Type B pancreatic cell (in vitro differentiated cells): ENCODE data around the gene PPM1A. TPM values are rescaled to one million over a fixed set of nuclear protein-coding genes. Genes with fewer than 3 reads are reported as not detected.

ENCODE experiments used
- DNase-seq: peaks from one replicate; pipeline ENCODE4 v3.0.0; 2021; ENCODE audit warnings: mixed read lengths; ENCODE audit not compliant: unreplicated experiment; ENCODE audit errors: extremely low spot score
- H3K27ac Mint-ChIP-seq: 2 replicates; pipeline ENCODE4 v1.8.0; 2021; ENCODE audit warnings: mild to moderate bottlenecking, mixed read lengths
- H3K27me3 Mint-ChIP-seq: 2 replicates; pipeline ENCODE4 v1.8.0; 2021; ENCODE audit warnings: mixed read lengths
- H3K36me3 Mint-ChIP-seq: 2 replicates; pipeline ENCODE4 v1.8.0; 2021; ENCODE audit warnings: mixed read lengths
- H3K4me1 Mint-ChIP-seq: one replicate; pipeline ENCODE4 v1.8.0; 2021; ENCODE audit warnings: mixed read lengths; ENCODE audit not compliant: unreplicated experiment
- H3K4me3 Mint-ChIP-seq: 2 replicates; pipeline ENCODE4 v1.8.0; 2021; ENCODE audit warnings: mild to moderate bottlenecking, mixed read lengths
- H3K9me3 Mint-ChIP-seq: 2 replicates; pipeline ENCODE4 v1.8.0; 2021; ENCODE audit warnings: mixed read lengths
- CTCF ChIP-seq: fragments of 200-600 bp; sonication (generic); conservative IDR thresholded peaks from 2 replicates; pipeline ENCODE4 v1.5.0; 2021; ENCODE audit warnings: antibody characterized with exemption, mild to moderate bottlenecking
- long read RNA-seq: library from polyadenylated mRNA; unstranded; transcript quantifications from one replicate; pipeline ENCODE4 v2.0.0, GENCODE V29; 2020
- total RNA-seq: library from RNA; stranded (reverse); gene quantifications from 2 replicates; pipeline ENCODE4 v1.2.1, GENCODE V29; 2021; ENCODE audit warnings: low replicate concordance

The PPM1A gene
- total RNA-seq: 34.5 and 45.0 TPM in 2 replicates
- long read RNA-seq, full-length matches to known transcripts: 5 of 20 reads
- long read RNA-seq, partial matches to known transcripts: 9 of 20 reads
- long read RNA-seq, other reads (novel, unspliced or antisense): 6 of 20 reads

- no peak for TF ChIP-seq CTCF
- Mint-ChIP-seq H3K4me1 (peaks cover 31% of the 10 kb centered on the region), H3K27ac (peak within 1 kb of the TSS; percentile 99), H3K9me3 (peaks cover 4% of the 10 kb centered on the region), H3K36me3 (no peaks in the 10 kb centered on the region), H3K27me3 (no peaks in the 10 kb centered on the region), H3K4me3 (peak within 1 kb of the TSS; percentile 98)
- peak; percentile 96 for DNase-seq
Observed at GRCh38 chr14:60248697-60249318, at the start of gene PPM1A. Gene PPM1A (plus strand): TSS chr14:60249221. CDS start chr14:60282704, 33,483 bp downstream.

GRCh38 chr14:60199321-60199720 lies 49.7 kb upstream of the PPM1A start:
- Mint-ChIP-seq H3K27me3 (no peaks in the 10 kb centered on the region), H3K9me3 (peaks cover 5% of the 10 kb centered on the region), H3K4me1 (no peaks in the 10 kb centered on the region), H3K4me3 (no peak overlapping the region), H3K27ac (no peak overlapping the region), H3K36me3 (no peaks in the 10 kb centered on the region)
- no peak for TF ChIP-seq CTCF
- no peak for DNase-seq

GRCh38 chr14:60204104-60204842 lies 44.7 kb upstream of the PPM1A start:
- TF ChIP-seq CTCF: no peak
- no peak overlapping the region for H3K4me3 Mint-ChIP-seq
- H3K27me3 Mint-ChIP-seq: peaks cover 13% of the 10 kb centered on the region
- H3K27ac Mint-ChIP-seq: no peak overlapping the region
- no peaks in the 10 kb centered on the region for H3K4me1 Mint-ChIP-seq
- H3K9me3 Mint-ChIP-seq: no peaks in the 10 kb centered on the region
- no peaks in the 10 kb centered on the region for H3K36me3 Mint-ChIP-seq
- no peak for DNase-seq

DNA sequence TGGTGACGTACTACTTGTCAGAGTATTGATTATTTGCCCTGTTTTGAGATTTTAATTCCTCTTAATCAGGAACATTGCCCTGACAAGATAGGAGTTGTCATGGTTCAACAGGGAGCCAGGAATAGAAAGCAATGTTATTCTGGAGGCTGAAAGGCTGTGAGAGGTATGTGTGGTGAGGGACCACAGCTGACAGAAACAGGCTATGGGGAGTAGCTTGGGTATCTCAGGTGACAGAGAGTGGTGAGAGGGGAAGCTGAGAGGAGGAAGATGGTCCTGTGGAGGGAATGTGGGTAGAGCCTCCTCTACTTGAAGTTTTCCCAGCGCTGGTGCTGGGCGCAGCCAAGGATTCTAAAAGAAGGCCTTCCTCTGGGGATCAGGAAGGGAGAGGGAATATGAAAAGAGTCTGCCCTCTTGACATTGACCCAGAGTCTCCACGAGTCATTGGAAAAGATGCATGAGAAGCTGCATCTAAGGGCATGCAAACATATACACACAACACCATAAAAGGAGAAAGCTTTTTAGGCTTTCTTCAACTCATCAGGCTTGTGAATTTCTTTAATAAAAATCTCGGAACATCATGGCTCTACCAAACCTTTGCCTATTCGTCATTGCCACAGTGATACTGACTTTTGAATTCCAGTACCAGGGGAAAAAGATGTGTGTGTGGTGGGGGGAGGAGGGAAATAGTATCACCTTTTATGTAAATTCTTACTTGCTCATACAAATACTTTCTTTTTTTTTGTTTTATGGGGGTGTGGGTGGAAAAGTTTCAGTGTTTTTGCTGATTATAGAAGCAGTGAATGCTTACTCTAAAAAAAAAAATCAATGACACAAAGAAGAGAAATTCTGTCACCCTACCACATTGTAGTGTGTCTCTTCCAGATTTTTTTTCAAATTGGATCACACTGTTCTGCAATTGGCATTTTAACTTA lies 43.9 kb upstream of the PPM1A start:
- Mint-ChIP-seq H3K27me3 (peaks cover 13% of the 10 kb centered on the region), H3K4me3 (no peak overlapping the region), H3K4me1 (no peaks in the 10 kb centered on the region), H3K9me3 (no peaks in the 10 kb centered on the region), H3K36me3 (no peaks in the 10 kb centered on the region), H3K27ac (no peak overlapping the region)
- no peak for DNase-seq
- TF ChIP-seq CTCF: no peak

DNA sequence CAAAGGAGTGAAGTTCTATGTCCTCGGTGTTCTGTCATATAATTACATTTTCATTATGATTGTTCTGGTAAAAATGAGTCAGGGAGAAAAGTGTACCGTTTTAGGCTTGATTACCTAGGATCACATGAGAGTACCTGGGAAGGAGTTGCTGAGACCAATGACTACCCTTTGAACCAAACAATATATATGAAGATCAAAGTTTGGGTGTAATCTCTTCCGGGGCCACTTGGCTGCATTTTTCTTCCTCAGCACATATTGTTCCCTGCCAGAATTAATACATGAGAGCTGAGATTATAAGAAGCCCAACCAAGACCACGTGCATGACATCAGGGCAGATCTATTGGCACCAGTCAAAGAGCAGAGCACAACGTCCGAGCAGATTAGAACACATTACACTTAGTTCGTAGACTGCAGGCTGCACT lies 42.8 kb upstream of the PPM1A start:
- Mint-ChIP-seq H3K36me3 (no peaks in the 10 kb centered on the region), H3K4me3 (no peak overlapping the region), H3K27ac (no peak overlapping the region), H3K4me1 (no peaks in the 10 kb centered on the region), H3K27me3 (peaks cover 13% of the 10 kb centered on the region), H3K9me3 (no peaks in the 10 kb centered on the region)
- DNase-seq: no peak
- TF ChIP-seq CTCF: no peak
